ENCODE measurements around the gene DVL1.
A peak's percentile ranks its signal among the peaks of the same experiment; 100 is the strongest.
"Not testable (repeated sequence)": the region's sequence is repeated elsewhere in the genome, so short reads cannot be mapped to it uniquely, and the experiment has no call there.

The DVL1 gene

GRCh38 chr1:1373051-1373814 is 24.0 kb upstream of the DVL1 start:
- DNase-seq, result no peak

- peak; percentile 77 for DNase-seq
Measured at GRCh38 chr1:1371746-1372711, 22.8 kb upstream of the DVL1 start.

GRCh38 chr1:1371364-1371745 is 22.1 kb upstream of the DVL1 start:
- DNase-seq, result no peak

GRCh38 chr1:1370771-1371300 is 21.6 kb upstream of the DVL1 start:
- DNase-seq, result no peak

- not testable (repeated sequence) for DNase-seq
Measured at GRCh38 chr1:1370094-1370493, 20.9 kb upstream of the DVL1 start.

- no peak for DNase-seq
Measured at GRCh38 chr1:1367315-1367714, 18.1 kb upstream of the DVL1 start.

- DNase-seq, result no peak
Measured at GRCh38 chr1:1366699-1367066, 17.5 kb upstream of the DVL1 start.

GRCh38 chr1:1365875-1366698 is 16.9 kb upstream of the DVL1 start:
- DNase-seq, result no peak

- no peak for DNase-seq
Measured at GRCh38 chr1:1364266-1364665, 15.0 kb upstream of the DVL1 start.

GRCh38 chr1:1361982-1362423 is 12.8 kb upstream of the DVL1 start:
- no peak for DNase-seq

GRCh38 chr1:1361233-1361981 is 12.2 kb upstream of the DVL1 start:
- DNase-seq, result no peak

- no peak for DNase-seq
Measured at GRCh38 chr1:1360506-1361169, 11.4 kb upstream of the DVL1 start.

- no peak for DNase-seq
Measured at GRCh38 chr1:1359664-1360468, 10.6 kb upstream of the DVL1 start.

- no peak for DNase-seq
Measured at GRCh38 chr1:1359308-1359663, 10.1 kb upstream of the DVL1 start.

- no peak for DNase-seq
Measured at GRCh38 chr1:1358433-1359271, 9.4 kb upstream of the DVL1 start, which contains the start of gene MXRA8. MXRA8 (minus strand) TSS chr1:1358555; CDS start chr1:1358504, 51 bp downstream.

- DNase-seq, result no peak
Measured at GRCh38 chr1:1357871-1358432, 8.7 kb upstream of the DVL1 start.

GRCh38 chr1:1356796-1357401 is 7.7 kb upstream of the DVL1 start:
- no peak for DNase-seq

GRCh38 chr1:1356166-1356795 is 7.1 kb upstream of the DVL1 start:
- no peak for DNase-seq

All from stimulated activated CD4-positive, alpha-beta T cell treated with anti-CD3 and anti-CD28 coated beads, Interleukin-12 subunit alpha, Interleukin-12 subunit beta, amount 100 ng/mL, for 4 hours (primary cell).